ENCODE results near the gene GARIN5B.

DNA sequence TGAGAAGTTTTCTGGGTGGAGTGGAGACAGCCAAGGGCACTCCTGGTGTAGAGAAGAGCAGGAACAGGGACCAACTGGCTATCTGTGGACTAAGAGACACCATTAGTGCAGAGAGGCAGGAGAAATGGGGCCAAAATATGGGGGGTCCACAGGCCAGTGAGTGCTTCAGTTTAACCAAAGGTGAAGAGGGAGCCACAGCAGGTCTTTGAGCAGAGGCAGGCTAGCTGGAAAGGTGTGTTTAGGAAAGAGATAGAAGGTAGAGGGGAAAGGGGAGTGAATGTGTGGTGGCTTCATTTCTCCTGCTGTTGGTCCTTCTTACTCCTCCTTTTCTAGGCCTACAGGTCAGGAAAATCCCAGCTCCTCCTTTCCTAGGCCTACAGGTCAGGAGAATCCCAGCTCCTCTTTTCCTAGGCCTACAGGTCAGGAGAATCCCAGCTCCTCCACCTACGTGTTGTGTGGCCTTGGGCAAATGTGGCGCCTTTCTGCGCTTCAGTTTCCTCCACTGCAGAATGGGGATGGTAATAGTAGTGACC is 19.5 kb upstream of the GARIN5B start:
- TF ChIP-seq, protein P1, sequence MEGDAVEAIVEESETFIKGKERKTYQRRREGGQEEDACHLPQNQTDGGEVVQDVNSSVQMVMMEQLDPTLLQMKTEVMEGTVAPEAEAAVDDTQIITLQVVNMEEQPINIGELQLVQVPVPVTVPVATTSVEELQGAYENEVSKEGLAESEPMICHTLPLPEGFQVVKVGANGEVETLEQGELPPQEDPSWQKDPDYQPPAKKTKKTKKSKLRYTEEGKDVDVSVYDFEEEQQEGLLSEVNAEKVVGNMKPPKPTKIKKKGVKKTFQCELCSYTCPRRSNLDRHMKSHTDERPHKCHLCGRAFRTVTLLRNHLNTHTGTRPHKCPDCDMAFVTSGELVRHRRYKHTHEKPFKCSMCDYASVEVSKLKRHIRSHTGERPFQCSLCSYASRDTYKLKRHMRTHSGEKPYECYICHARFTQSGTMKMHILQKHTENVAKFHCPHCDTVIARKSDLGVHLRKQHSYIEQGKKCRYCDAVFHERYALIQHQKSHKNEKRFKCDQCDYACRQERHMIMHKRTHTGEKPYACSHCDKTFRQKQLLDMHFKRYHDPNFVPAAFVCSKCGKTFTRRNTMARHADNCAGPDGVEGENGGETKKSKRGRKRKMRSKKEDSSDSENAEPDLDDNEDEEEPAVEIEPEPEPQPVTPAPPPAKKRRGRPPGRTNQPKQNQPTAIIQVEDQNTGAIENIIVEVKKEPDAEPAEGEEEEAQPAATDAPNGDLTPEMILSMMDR (IDR thresholded peaks at IDR 0.05): no peak
- no peak for TF ChIP-seq POLR2A (IDR thresholded peaks at IDR 0.05)
- TF ChIP-seq POLR2AphosphoS5 (IDR thresholded peaks at IDR 0.05): no peak
